ENCODE measurements around the gene UBE2D2.

Gene UBE2D2

DNA sequence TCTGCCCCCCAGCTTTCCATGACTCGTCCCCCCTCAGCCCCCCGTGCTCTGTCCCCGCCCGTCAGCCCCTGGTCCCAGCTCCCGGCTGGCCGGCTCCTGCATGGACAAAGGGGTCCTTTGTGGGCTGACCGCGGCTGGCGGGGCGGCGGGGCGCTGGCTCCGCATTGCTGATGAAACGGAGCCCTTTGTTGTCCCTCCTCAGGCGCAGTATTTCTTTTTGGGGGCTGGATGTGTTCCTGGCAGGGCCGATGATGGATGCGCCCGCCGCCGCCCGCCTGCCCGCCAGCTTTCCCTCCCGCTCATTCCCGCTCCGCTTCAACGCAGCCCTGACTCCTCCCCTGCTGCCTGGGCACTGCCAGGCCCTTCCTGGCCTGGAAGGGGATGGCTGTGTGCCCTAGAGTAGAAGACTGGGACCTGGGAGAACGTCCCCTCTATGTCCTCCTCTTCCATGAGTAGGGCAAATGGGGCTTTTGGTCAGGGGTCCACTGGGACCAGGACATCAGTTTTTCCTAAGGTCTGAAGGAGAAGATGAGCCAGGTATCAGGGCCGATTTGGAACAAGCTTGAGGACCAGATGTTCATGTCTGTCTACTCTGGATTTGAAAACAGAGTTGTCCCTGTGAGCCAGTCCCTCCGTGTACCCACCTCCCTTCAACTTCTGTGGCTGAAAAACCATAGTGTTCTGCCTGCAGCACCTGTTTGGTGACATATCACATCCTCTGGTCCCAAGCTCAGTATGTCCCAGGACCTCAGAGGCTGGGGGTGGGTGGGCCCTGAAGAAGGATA lies 116.0 kb downstream of the UBE2D2 start:
- no peak for DNase-seq (ENCODE audit: low read depth in 3 of 3)

Data from stimulated activated CD4-positive, alpha-beta T cell treated with anti-CD3 and anti-CD28 coated beads, TNF-alpha, amount 100 ng/mL, for 48 hours (primary cell).